Stomach (tissue), 4 donors: ENCODE data around the gene SPARC.

Experiments used
- EP300 ChIP-seq: sonication (generic); formaldehyde crosslinking; IDR thresholded peaks from one replicate; pipeline ENCODE4 v1.6.1; 2017; ENCODE audit warnings: antibody characterized with exemption
- POLR2A ChIP-seq, 4 donors: fragments of 450-650 bp; IDR thresholded peaks; one replicate each; pipeline ENCODE4 v1.6.1; 2016; ENCODE audit warnings: antibody characterized with exemption in 4 of 4, control low read depth in 2 of 4, mild to moderate bottlenecking in 1 of 4, moderate library complexity in 1 of 4
- POLR2AphosphoS5 ChIP-seq, 3 donors: sonication (generic); formaldehyde crosslinking; IDR thresholded peaks; one replicate each; pipeline ENCODE4 v1.6.1; 2016; ENCODE audit warnings: antibody characterized with exemption in 3 of 3
- TF ChIP-seq, protein P1 (sequence below), 7 experiments: fragments of 450-650 bp in 4 of 7; fragments of 200-600 bp in 3 of 7; sonication (generic) in 3 of 7; IDR thresholded peaks; one replicate each; pipeline ENCODE4 v1.5.1; 2016 to 2019; ENCODE audit warnings: antibody characterized with exemption in 7 of 7, control low read depth in 2 of 7, mild to moderate bottlenecking in 1 of 7

DNA sequence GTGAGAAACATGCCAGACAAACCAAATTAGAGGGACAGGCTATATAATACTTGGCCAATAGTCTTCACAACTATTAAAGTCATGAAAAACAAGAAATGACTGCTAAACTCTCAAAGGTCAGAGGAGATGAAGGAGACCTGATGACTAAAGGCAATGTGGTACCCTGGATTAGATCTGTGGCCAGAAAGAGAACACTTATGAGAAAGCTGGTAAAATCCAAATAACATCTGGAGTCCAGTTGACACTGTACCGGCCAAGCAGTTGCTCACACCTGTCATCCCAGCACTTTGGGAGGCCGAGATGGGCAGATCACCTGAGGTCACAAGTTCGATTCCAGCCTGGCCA is 47.3 kb upstream of the SPARC start:
- TF ChIP-seq, protein P1, sequence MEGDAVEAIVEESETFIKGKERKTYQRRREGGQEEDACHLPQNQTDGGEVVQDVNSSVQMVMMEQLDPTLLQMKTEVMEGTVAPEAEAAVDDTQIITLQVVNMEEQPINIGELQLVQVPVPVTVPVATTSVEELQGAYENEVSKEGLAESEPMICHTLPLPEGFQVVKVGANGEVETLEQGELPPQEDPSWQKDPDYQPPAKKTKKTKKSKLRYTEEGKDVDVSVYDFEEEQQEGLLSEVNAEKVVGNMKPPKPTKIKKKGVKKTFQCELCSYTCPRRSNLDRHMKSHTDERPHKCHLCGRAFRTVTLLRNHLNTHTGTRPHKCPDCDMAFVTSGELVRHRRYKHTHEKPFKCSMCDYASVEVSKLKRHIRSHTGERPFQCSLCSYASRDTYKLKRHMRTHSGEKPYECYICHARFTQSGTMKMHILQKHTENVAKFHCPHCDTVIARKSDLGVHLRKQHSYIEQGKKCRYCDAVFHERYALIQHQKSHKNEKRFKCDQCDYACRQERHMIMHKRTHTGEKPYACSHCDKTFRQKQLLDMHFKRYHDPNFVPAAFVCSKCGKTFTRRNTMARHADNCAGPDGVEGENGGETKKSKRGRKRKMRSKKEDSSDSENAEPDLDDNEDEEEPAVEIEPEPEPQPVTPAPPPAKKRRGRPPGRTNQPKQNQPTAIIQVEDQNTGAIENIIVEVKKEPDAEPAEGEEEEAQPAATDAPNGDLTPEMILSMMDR (IDR thresholded peaks at IDR 0.05): no peak
- TF ChIP-seq POLR2A (IDR thresholded peaks at IDR 0.05) (no peak), EP300 (no peak), POLR2AphosphoS5 (IDR thresholded peaks at IDR 0.05) (no peak)
